GM12878 (cell line): Measurements from ENCODE around the gene RBMS3. TPM values are rescaled to one million over a fixed set of nuclear protein-coding genes. Genes with fewer than 3 reads are reported as not detected.

Experiments
- BCL11A ChIP-seq: IDR thresholded peaks from 2 replicates; pipeline ENCODE4 v1.6.1; 2011; ENCODE audit warnings: low read depth, low read length
- BHLHE40 ChIP-seq, 2 experiments: fragments of 450-650 bp in 1 of 2; IDR thresholded peaks; 2 replicates each; pipeline ENCODE4 v1.6.1; 2011 to 2017; ENCODE audit warnings: low read depth in 2 of 2, borderline replicate concordance in 1 of 2, improper control_type of control experiment in 1 of 2, low read length in 1 of 2, mild to moderate bottlenecking in 1 of 2
- CBFB ChIP-seq: IDR thresholded peaks from 2 replicates; pipeline ENCODE4 v1.6.1; 2016; ENCODE audit warnings: antibody characterized with exemption, low read depth
- ESRRA ChIP-seq: IDR thresholded peaks from 2 replicates; pipeline ENCODE4 v1.6.1; 2012; ENCODE audit warnings: mild to moderate bottlenecking, low read length, improper control_type of control experiment
- FOXK2 ChIP-seq: fragments of 450-650 bp; IDR thresholded peaks from 2 replicates; pipeline ENCODE4 v1.6.1; 2017; ENCODE audit warnings: mild to moderate bottlenecking, moderate library complexity
- MTA2 ChIP-seq: fragments of 450-650 bp; IDR thresholded peaks from 2 replicates; pipeline ENCODE4 v1.6.1; 2016; ENCODE audit warnings: low read depth, mild to moderate bottlenecking, moderate library complexity
- PAX8 ChIP-seq: fragments of 450-650 bp; IDR thresholded peaks from 2 replicates; pipeline ENCODE4 v1.6.1; 2017; ENCODE audit warnings: mild to moderate bottlenecking, moderate library complexity
- POLR2AphosphoS2 ChIP-seq: IDR thresholded peaks from 2 replicates; pipeline ENCODE4 v1.6.1; 2011; ENCODE audit warnings: low read depth, mild to moderate bottlenecking, low read length, improper control_type of control experiment, moderate library complexity
- RAD21 ChIP-seq: IDR thresholded peaks from 2 replicates; pipeline ENCODE4 v1.6.1; 2011; ENCODE audit warnings: mild to moderate bottlenecking, low read depth, low read length, moderate library complexity; ENCODE audit not compliant: insufficient read depth
- SRF ChIP-seq, 2 experiments: IDR thresholded peaks; 2 replicates each; pipeline ENCODE4 v1.6.1; 2011; ENCODE audit warnings: low read depth in 2 of 2, low read length in 2 of 2, mild to moderate bottlenecking in 1 of 2, moderate library complexity in 1 of 2
- TCF12 ChIP-seq: IDR thresholded peaks from 2 replicates; pipeline ENCODE4 v1.6.1; 2011; ENCODE audit warnings: low read depth, mild to moderate bottlenecking, low read length
- polyA plus RNA-seq, 11 experiments: library from polyadenylated mRNA; depleted of rRNA in 4 of 11; unstranded in 6 of 11; stranded (reverse) in 5 of 11; fragments of >200 nt; fragmentation: Nextera tagmentation in 4 of 11; fragmentation: Illumina TruSeq in 1 of 11; extraction: Ambion mirVana in 4 of 11; extraction: Trizol in 1 of 11; gene quantifications; 1 replicate in 1 of 11; 2 replicates in 10 of 11; pipeline versions ENCODE4 v1.2.1 to v1.2.3, GENCODE V29; 2011 to 2016; ENCODE audit warnings: inconsistent platforms in 2 of 11, missing spikeins in 2 of 11, low read depth in 1 of 11
- total RNA-seq, 4 experiments: library from RNA; depleted of rRNA in 3 of 4; stranded (reverse); fragments of >200 nt in 3 of 4; fragmentation: Illumina TruSeq in 1 of 4; extraction: Trizol in 1 of 4; gene quantifications; 2 replicates each; pipeline versions ENCODE4 v1.2.1 to v1.2.3, GENCODE V29; 2013 to 2021
- TF ChIP-seq, protein P1 (sequence below): fragments of 450-650 bp; IDR thresholded peaks from 2 replicates; pipeline ENCODE4 v1.6.1; 2016; ENCODE audit warnings: mild to moderate bottlenecking
- TF ChIP-seq, protein P2 (sequence below): IDR thresholded peaks from 2 replicates; pipeline ENCODE4 v1.6.1; 2011; ENCODE audit warnings: borderline replicate concordance, low read depth, mild to moderate bottlenecking, moderate library complexity, mixed read lengths, low read length; ENCODE audit not compliant: insufficient read depth; ENCODE audit errors: extremely low read length

Gene RBMS3
- total and polyA plus RNA-seq, 10 of the 15 experiments (the other 5 are each of a cell fraction or from before 2014, with no cell fraction given), result 0.79 to 4.7 (median 3.1) TPM

DNA sequence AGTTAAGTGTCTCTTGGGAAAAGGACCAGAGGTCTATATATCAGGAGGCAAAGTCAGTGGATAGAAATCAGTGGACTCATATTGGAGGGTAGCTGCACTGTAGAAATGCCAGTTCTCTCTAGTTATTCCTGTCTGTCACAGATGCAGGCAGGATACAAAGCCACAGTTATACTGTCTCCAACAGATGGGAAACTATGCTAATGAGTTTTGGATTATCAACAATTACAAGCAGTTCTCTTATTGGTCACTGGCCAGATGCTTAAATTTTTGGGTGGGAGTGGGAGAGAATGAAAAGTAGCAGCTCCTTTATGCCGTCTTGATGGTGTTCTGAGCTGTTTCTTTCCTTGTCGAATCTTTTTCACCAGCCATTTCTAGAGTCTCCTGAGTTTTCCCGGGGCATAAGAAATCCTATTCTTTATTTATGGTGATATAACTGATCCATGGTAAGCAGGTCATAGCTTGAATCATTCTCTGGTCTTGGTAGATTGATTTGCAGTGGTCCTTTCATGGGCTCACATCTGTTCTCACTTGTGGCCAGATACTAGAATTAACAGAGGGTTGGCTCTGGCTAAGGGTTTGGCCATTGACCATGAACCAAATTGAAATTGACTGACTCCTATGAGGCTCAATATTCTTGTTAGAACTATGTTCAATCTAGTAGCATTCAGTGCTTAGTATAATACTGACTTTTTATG is 44.6 kb upstream of the RBMS3 start (continued):
- no peak for TF ChIP-seq FOXK2
- no peak for TF ChIP-seq BCL11A
- TF ChIP-seq TCF12, result no peak
- TF ChIP-seq, protein P1, sequence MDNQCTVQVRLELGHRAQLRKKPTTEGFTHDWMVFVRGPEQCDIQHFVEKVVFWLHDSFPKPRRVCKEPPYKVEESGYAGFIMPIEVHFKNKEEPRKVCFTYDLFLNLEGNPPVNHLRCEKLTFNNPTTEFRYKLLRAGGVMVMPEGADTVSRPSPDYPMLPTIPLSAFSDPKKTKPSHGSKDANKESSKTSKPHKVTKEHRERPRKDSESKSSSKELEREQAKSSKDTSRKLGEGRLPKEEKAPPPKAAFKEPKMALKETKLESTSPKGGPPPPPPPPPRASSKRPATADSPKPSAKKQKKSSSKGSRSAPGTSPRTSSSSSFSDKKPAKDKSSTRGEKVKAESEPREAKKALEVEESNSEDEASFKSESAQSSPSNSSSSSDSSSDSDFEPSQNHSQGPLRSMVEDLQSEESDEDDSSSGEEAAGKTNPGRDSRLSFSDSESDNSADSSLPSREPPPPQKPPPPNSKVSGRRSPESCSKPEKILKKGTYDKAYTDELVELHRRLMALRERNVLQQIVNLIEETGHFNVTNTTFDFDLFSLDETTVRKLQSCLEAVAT, result no peak
- TF ChIP-seq, protein P2, sequence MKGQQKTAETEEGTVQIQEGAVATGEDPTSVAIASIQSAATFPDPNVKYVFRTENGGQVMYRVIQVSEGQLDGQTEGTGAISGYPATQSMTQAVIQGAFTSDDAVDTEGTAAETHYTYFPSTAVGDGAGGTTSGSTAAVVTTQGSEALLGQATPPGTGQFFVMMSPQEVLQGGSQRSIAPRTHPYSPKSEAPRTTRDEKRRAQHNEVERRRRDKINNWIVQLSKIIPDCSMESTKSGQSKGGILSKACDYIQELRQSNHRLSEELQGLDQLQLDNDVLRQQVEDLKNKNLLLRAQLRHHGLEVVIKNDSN, result no peak
- TF ChIP-seq ESRRA, result no peak
- TF ChIP-seq PAX8, result no peak
- no peak for TF ChIP-seq RAD21
- no peak for TF ChIP-seq SRF (IDR thresholded peaks at IDR 0.05; ENCODE audit: low read depth in 2 of 2, low read length in 2 of 2)
- no peak for TF ChIP-seq MTA2
- no peak for TF ChIP-seq CBFB
- TF ChIP-seq POLR2AphosphoS2, result no peak
- TF ChIP-seq BHLHE40 (IDR thresholded peaks at IDR 0.05; ENCODE audit: borderline replicate concordance in 1 of 2, low read depth in 2 of 2, low read length in 1 of 2), result no peak
